ENCODE measurements around the gene DHDH.

DHDH gene

DNA sequence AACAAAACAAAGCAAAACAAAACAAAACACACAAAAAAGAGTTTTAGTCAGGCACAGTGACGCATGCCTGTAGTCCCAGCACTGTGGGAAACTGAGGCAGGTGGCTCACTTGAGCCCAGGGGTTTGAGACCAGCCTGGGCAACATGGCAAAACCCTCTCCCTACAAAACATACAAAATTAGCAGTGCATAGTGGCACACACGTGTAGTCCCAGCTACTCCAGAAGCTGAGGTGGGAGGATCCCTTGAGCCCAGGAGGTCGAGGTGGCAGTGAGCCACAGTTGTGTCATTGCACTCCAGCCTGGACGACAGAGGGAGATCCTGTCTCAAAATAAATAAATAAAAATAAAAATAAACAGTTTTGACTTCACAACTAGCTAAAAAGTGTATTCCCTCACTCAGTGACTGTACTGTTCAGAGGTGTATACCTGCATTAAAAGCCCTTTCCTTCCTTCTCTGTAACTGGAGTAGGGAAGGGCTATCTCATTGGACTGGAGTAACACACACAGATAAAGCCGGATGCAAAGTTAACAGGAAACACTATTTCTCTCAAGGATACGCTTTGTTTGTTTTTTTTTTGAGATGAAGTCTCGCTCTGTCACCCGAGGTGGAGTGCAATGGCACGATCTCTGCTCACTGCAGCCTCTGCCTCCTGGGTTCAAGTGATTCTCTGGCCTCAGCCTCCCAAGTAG lies 17.5 kb downstream of the DHDH start:
- Histone ChIP-seq H2BK5ac (ENCODE audit: low read length) (no peak overlapping the region), H3K23ac (ENCODE audit: low read length) (no peak overlapping the region), H3K27me3 (ENCODE audit: insufficient read depth, low read length, poor library complexity) (no peaks in the 10 kb centered on the region), H3K4ac (ENCODE audit: low read depth, low read length) (no peak overlapping the region), H4K5ac (ENCODE audit: low read length) (no peak overlapping the region), H3K4me3 (ENCODE audit: low read length) (no peak overlapping the region), H2AK5ac (ENCODE audit: low read length) (no peak overlapping the region), H3K79me2 (ENCODE audit: control insufficient read depth, insufficient read depth, low read length) (peaks cover 7% of the 10 kb centered on the region), H3K36me3 (ENCODE audit: control insufficient read depth, insufficient read depth, low read length) (peaks cover 2% of the 10 kb centered on the region), H3K56ac (ENCODE audit: low read length) (no peak overlapping the region), H3K4me2 (ENCODE audit: low read length) (no peak overlapping the region), H3K27ac (ENCODE audit: low read depth, low read length) (no peak overlapping the region), H2BK120ac (ENCODE audit: low read depth, low read length) (no peak overlapping the region), H3K4me1 (ENCODE audit: control insufficient read depth, low read depth, low read length) (peaks cover 2% of the 10 kb centered on the region), H3K18ac (ENCODE audit: low read length) (no peak overlapping the region), H2BK15ac (replicated peaks; ENCODE audit: low read depth) (no peak overlapping the region), H3K9ac (ENCODE audit: low read length) (no peak overlapping the region), H4K8ac (ENCODE audit: low read depth, low read length) (no peak overlapping the region), H3K79me1 (ENCODE audit: low read length) (peaks cover 7% of the 10 kb centered on the region)
- WGBS (ENCODE audit: extremely low coverage, insufficient coverage, low lambda C conversion rate) = no CpG with 5 or more reads among the region's 9 CpGs
- no peak for DNase-seq

DNA sequence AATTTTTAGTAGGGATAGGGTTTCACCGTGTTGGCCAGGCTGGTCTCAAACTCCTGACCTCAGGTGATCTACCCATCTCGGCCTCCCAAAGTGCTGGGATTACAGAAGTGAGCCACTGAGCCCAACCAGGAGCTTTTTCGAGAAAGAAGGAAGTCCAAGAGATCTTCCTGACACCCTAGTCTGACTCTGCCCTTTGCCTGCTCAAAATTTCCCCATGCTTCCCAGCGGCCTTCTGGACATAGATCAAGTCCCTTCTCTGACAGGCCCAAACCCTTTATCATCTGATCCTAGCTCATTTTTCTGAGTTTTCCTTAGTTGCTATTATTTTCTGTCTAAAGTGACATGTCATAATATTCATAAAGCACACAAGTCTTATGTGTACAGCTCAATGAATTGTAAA lies 19.6 kb downstream of the DHDH start:
- no peak overlapping the region for H3K4me3 ChIP-seq (ENCODE audit: low read length)
- H3K79me1 ChIP-seq (ENCODE audit: low read length) = peaks cover 14% of the 10 kb centered on the region
- H2AK5ac ChIP-seq (ENCODE audit: low read length) = no peak overlapping the region
- no CpG with 5 or more reads among the region's 4 CpGs for WGBS (ENCODE audit: extremely low coverage, insufficient coverage, low lambda C conversion rate)
- H4K5ac ChIP-seq (ENCODE audit: low read length) = no peak overlapping the region
- no peak overlapping the region for H3K27ac ChIP-seq (ENCODE audit: low read depth, low read length)
- H2BK15ac ChIP-seq (replicated peaks; ENCODE audit: low read depth) = no peak overlapping the region
- no peak overlapping the region for H3K9ac ChIP-seq (ENCODE audit: low read length)
- H3K18ac ChIP-seq (ENCODE audit: low read length) = no peak overlapping the region
- no peaks in the 10 kb centered on the region for H3K27me3 ChIP-seq (ENCODE audit: insufficient read depth, low read length, poor library complexity)
- DNase-seq = no peak
- no peak overlapping the region for H3K4me2 ChIP-seq (ENCODE audit: low read length)
- no peak overlapping the region for H4K8ac ChIP-seq (ENCODE audit: low read depth, low read length)
- no peak overlapping the region for H3K23ac ChIP-seq (ENCODE audit: low read length)
- H3K36me3 ChIP-seq (ENCODE audit: control insufficient read depth, insufficient read depth, low read length) = peaks cover 8% of the 10 kb centered on the region
- H3K56ac ChIP-seq (ENCODE audit: low read length) = no peak overlapping the region
- no peak overlapping the region for H2BK5ac ChIP-seq (ENCODE audit: low read length)
- H3K79me2 ChIP-seq (ENCODE audit: control insufficient read depth, insufficient read depth, low read length) = peaks cover 10% of the 10 kb centered on the region
- H3K4me1 ChIP-seq (ENCODE audit: control insufficient read depth, low read depth, low read length) = peaks cover 2% of the 10 kb centered on the region
- no peak overlapping the region for H3K4ac ChIP-seq (ENCODE audit: low read depth, low read length)
- H2BK120ac ChIP-seq (ENCODE audit: low read depth, low read length) = no peak overlapping the region

DNA sequence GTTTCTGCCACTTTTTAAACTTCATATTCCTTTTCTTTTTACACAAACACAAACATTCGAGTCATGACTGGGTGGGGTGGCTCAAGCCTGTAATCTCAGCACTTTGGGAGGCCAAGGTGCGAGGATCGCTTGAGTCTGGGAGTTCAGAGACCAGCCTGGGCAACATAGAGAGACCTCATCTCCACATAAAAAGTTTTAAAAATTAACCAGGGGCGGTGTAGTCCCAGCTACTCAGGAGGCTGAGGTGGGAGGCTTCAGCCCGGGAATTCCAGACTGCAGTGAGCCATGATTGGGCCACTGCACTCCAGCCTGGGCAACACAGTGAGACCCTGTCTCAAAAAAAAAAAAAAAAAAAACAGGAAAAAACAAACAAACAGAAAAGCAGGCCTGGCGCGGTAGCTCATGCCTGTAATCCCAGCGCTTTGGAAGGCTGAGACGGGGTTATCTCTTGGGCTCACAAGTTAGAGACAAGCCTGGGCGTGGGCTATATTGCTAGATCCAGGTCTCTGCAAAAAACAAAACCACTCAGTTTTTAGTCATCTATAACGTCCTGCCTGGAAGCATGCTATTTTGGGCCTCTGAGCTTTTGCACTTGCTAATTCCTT lies 20.6 kb downstream of the DHDH start:
- H3K79me1 ChIP-seq (ENCODE audit: low read length) = peaks cover 14% of the 10 kb centered on the region
- H3K9ac ChIP-seq (ENCODE audit: low read length) = peak overlapping the region; percentile 76
- no peak overlapping the region for H3K27ac ChIP-seq (ENCODE audit: low read depth, low read length)
- H3K4me3 ChIP-seq (ENCODE audit: low read length) = peak overlapping the region; percentile 40
- peak overlapping the region; percentile 31 for H4K8ac ChIP-seq (ENCODE audit: low read depth, low read length)
- no peak overlapping the region for H3K18ac ChIP-seq (ENCODE audit: low read length)
- H3K4me2 ChIP-seq (ENCODE audit: low read length) = peak overlapping the region; percentile 87
- H2BK5ac ChIP-seq (ENCODE audit: low read length) = no peak overlapping the region
- peak overlapping the region; percentile 84 for H3K56ac ChIP-seq (ENCODE audit: low read length)
- H2BK15ac ChIP-seq (replicated peaks; ENCODE audit: low read depth) = no peak overlapping the region
- H3K27me3 ChIP-seq (ENCODE audit: insufficient read depth, low read length, poor library complexity) = no peaks in the 10 kb centered on the region
- no peak for DNase-seq
- peaks cover 10% of the 10 kb centered on the region for H3K79me2 ChIP-seq (ENCODE audit: control insufficient read depth, insufficient read depth, low read length)
- no peak overlapping the region for H3K23ac ChIP-seq (ENCODE audit: low read length)
- H2BK120ac ChIP-seq (ENCODE audit: low read depth, low read length) = no peak overlapping the region
- peaks cover 2% of the 10 kb centered on the region for H3K4me1 ChIP-seq (ENCODE audit: control insufficient read depth, low read depth, low read length)
- H4K5ac ChIP-seq (ENCODE audit: low read length) = peak overlapping the region; percentile 71
- no CpG with 5 or more reads among the region's 11 CpGs for WGBS (ENCODE audit: extremely low coverage, insufficient coverage, low lambda C conversion rate)
- H2AK5ac ChIP-seq (ENCODE audit: low read length) = no peak overlapping the region
- peaks cover 8% of the 10 kb centered on the region for H3K36me3 ChIP-seq (ENCODE audit: control insufficient read depth, insufficient read depth, low read length)
- H3K4ac ChIP-seq (ENCODE audit: low read depth, low read length) = peak overlapping the region; percentile 62

GRCh38 chr19:48954595-48955307 lies 21.3 kb downstream of the DHDH start, which contains the start of gene BAX:
BAX (plus strand) TSS chr19:48954875; CDS start chr19:48954929, 54 bp downstream.
- H3K79me2 ChIP-seq (ENCODE audit: control insufficient read depth, insufficient read depth, low read length) = peaks cover 10% of the 10 kb centered on the region

DNA sequence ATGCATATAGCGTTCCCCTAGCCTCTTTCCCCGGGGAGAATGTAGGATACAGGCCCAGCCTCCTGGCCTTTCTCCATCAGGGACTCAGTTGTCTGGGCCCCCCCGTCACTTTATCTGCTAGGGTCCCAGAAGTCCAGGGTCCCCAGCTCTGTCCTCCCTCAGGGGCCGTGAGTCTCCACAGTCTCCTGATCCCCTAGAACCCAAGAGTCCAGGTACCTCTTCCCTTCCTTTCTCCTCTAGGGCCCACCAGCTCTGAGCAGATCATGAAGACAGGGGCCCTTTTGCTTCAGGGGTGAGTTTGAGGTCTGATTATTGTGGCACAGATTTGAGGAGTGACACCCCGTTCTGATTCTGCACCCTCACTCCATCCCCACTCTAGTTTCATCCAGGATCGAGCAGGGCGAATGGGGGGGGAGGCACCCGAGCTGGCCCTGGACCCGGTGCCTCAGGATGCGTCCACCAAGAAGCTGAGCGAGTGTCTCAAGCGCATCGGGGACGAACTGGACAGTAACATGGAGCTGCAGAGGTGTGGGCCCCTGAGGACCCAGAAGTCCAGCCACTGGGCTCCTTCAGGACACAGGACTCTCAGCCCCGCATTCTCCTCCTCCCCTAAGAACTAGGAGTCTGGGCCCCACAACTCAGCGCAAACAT lies 21.9 kb downstream of the DHDH start:
- peak overlapping the region; percentile 79 for H3K4me3 ChIP-seq (ENCODE audit: low read length)
- no peak for DNase-seq
- H3K36me3 ChIP-seq (ENCODE audit: control insufficient read depth, insufficient read depth, low read length) = peaks cover 8% of the 10 kb centered on the region
- peak overlapping the region; percentile 94 for H3K23ac ChIP-seq (ENCODE audit: low read length)
- H3K79me2 ChIP-seq (ENCODE audit: control insufficient read depth, insufficient read depth, low read length) = peaks cover 10% of the 10 kb centered on the region
- peak overlapping the region; percentile 2 for H4K8ac ChIP-seq (ENCODE audit: low read depth, low read length)
- peak overlapping the region; percentile 88 for H3K18ac ChIP-seq (ENCODE audit: low read length)
- no peak overlapping the region for H2BK15ac ChIP-seq (replicated peaks; ENCODE audit: low read depth)
- H3K9ac ChIP-seq (ENCODE audit: low read length) = peak overlapping the region; percentile 97
- no peak overlapping the region for H4K5ac ChIP-seq (ENCODE audit: low read length)
- H3K27ac ChIP-seq (ENCODE audit: low read depth, low read length) = peak overlapping the region; percentile 95
- WGBS (ENCODE audit: extremely low coverage, insufficient coverage, low lambda C conversion rate) = no CpG with 5 or more reads among the region's 16 CpGs
- H3K4me2 ChIP-seq (ENCODE audit: low read length) = peak overlapping the region; percentile 76
- peak overlapping the region; percentile 63 for H3K4ac ChIP-seq (ENCODE audit: low read depth, low read length)
- H3K79me1 ChIP-seq (ENCODE audit: low read length) = peaks cover 14% of the 10 kb centered on the region
- peaks cover 2% of the 10 kb centered on the region for H3K4me1 ChIP-seq (ENCODE audit: control insufficient read depth, low read depth, low read length)
- peak overlapping the region; percentile 94 for H3K56ac ChIP-seq (ENCODE audit: low read length)
- no peaks in the 10 kb centered on the region for H3K27me3 ChIP-seq (ENCODE audit: insufficient read depth, low read length, poor library complexity)
- peak overlapping the region; percentile 47 for H2BK5ac ChIP-seq (ENCODE audit: low read length)
- no peak overlapping the region for H2BK120ac ChIP-seq (ENCODE audit: low read depth, low read length)
- peak overlapping the region; percentile 65 for H2AK5ac ChIP-seq (ENCODE audit: low read length)

More at GRCh38 chr19:48954595-48955307, 21.3 kb downstream of the DHDH start, which contains the start of gene BAX:
- Histone ChIP-seq H3K4me3 (ENCODE audit: low read length) (peak within 1 kb of the TSS; percentile 79), H3K27ac (ENCODE audit: low read depth, low read length) (peak within 1 kb of the TSS; percentile 95), H3K27me3 (ENCODE audit: insufficient read depth, low read length, poor library complexity) (no peaks in the 10 kb centered on the region), H2BK5ac (ENCODE audit: low read length) (peak within 1 kb of the TSS; percentile 75), H4K5ac (ENCODE audit: low read length) (peak within 1 kb of the TSS; percentile 71), H2AK5ac (ENCODE audit: low read length) (peak within 1 kb of the TSS; percentile 65), H3K4me2 (ENCODE audit: low read length) (peak within 1 kb of the TSS; percentile 87), H3K36me3 (ENCODE audit: control insufficient read depth, insufficient read depth, low read length) (peaks cover 8% of the 10 kb centered on the region), H3K9ac (ENCODE audit: low read length) (peak within 1 kb of the TSS; percentile 97), H3K23ac (ENCODE audit: low read length) (peak within 1 kb of the TSS; percentile 94), H3K4ac (ENCODE audit: low read depth, low read length) (peak within 1 kb of the TSS; percentile 63), H3K18ac (ENCODE audit: low read length) (peak within 1 kb of the TSS; percentile 88), H3K56ac (ENCODE audit: low read length) (peak within 1 kb of the TSS; percentile 94), H2BK120ac (ENCODE audit: low read depth, low read length) (no peak within 1 kb of the TSS), H2BK15ac (replicated peaks; ENCODE audit: low read depth) (no peak within 1 kb of the TSS), H3K4me1 (ENCODE audit: control insufficient read depth, low read depth, low read length) (peaks cover 2% of the 10 kb centered on the region), H3K79me1 (ENCODE audit: low read length) (peaks cover 14% of the 10 kb centered on the region), H4K8ac (ENCODE audit: low read depth, low read length) (peak within 1 kb of the TSS; percentile 77)
- peak; percentile 98 for DNase-seq
- WGBS (ENCODE audit: extremely low coverage, insufficient coverage, low lambda C conversion rate) = no CpG with 5 or more reads among the region's 71 CpGs
